DMS 273 treated with DMSO at 0.1 percent for 48 hours (cell line): ENCODE results near the gene SCGB1A1.
"Not testable (repeated sequence)": the region's sequence is repeated elsewhere in the genome, so short reads cannot be mapped to it uniquely, and the experiment has no call there.

Source experiments
- DNase-seq: peaks from one replicate; lab custom pipeline; 2025; lab: John Stamatoyannopoulos, UW

The SCGB1A1 gene, protein sequence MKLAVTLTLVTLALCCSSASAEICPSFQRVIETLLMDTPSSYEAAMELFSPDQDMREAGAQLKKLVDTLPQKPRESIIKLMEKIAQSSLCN

GRCh38 chr11:62418733-62419132, at the start of gene SCGB1A1:
Gene SCGB1A1, plus strand, starts transcription at chr11:62419033. Its CDS starts 63 bp downstream, at chr11:62419096.
- DNase-seq, result no peak

- no peak for DNase-seq
Observed at GRCh38 chr11:62370743-62371440, 47.9 kb upstream of the SCGB1A1 start.

DNA sequence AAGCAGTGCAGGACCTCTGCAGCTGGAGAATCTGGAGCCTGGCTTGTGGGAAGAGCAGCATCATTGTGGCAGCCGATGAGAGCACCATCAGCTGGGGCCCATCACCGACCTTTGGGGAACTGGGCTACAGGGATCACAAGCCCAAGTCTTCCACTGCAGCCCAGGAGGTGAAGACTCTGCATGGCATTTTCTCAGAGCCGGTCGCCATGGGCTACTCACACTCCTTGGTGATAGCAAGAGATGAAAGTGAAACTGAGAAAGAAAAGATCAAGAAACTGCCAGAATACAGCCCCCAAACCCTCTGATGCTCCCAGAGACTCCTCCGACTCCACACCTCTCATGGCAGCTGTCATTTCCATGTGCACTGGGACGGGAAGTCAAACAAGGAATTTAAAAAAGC, 46.0 kb upstream of the SCGB1A1 start:
- DNase-seq, result no peak

- DNase-seq, result no peak
Observed at GRCh38 chr11:62373464-62374119, 45.2 kb upstream of the SCGB1A1 start.

DNA sequence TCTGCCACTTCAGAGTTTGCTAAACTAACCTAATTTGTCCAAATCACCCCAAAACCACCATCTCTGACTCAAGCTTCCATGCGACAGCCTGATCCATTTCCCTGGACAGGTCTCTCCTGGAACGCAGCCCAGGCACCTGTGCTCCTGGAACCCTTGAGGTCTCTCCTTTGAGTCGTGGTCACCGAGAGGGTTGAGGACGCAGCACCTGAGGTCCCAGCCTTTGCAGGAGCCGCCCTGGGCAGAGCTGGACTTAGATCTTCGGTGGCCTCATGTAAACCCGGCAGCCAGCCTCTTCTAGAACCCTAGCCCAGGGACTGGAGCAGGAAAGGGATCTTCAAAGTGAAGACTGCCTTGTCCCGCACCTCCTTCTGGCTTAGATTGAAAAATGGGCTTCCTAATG, 44.0 kb upstream of the SCGB1A1 start:
- DNase-seq, result no peak

- DNase-seq, result not testable (repeated sequence)
Observed at GRCh38 chr11:62378459-62379063, 40.3 kb upstream of the SCGB1A1 start.

GRCh38 chr11:62379586-62379985, 39.2 kb upstream of the SCGB1A1 start:
- not testable (repeated sequence) for DNase-seq

GRCh38 chr11:62380821-62381245, 38.0 kb upstream of the SCGB1A1 start:
- peak; percentile 9 for DNase-seq

DNA sequence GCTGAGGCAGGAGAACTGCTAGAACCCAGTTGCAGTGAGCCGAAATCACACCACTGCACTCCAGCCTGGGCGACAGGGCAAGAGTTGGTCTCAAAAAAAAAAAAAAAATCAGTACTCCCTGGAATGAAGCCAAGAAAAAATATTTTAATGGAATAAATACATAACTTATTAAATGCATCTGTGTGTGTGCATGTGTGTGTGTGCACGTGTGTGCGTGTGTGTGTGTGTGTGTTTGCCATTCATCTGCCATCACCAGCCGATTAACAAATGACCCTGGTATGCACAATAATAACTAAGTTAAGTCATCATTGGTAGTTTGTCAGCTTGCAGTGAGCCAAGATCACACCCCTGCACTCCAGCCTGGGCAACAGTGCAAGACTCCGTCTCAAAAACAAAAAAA, 35.0 kb upstream of the SCGB1A1 start:
- DNase-seq, result no peak

GRCh38 chr11:62386083-62386482, 32.8 kb upstream of the SCGB1A1 start:
- DNase-seq, result not testable (repeated sequence)

DNA sequence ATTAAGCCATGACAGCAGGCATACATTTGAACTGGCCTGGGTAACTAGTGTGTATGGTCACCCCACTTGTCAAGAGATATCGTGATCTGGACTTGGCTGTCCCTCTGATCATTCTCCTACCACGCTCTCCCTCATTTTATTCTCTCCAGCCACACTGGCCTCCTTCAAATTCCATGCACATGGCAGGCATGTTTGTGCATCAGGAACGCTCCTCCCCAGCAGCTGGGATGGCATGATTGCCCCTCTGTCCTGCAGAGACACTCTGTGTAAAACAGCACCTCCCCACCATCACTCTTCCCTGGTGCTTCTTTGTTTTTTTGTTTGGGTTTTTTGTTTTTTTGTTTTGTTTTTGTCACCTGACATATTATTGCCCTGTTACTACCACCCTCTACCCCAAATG, 31.5 kb upstream of the SCGB1A1 start:
- no peak for DNase-seq

DNA sequence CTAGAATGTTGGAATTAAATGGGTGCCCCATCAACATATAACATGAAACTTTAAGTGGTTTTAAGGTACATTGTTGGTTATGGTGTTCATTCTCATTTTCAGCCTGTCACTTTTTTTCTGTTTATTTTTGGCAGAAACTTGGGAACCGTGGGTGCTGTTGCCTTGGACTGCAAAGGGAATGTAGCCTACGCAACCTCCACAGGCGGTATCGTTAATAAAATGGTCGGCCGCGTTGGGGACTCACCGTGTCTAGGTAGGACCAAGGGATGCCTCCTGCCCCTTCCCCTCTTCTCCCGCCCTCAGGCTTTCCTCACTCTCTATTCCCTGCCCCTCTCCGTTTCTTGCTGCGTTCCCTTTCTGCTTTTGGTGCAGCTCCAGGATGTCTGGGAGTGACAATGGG, 29.8 kb upstream of the SCGB1A1 start:
- DNase-seq, result no peak

GRCh38 chr11:62390237-62390636, 28.6 kb upstream of the SCGB1A1 start:
- DNase-seq, result no peak

DNA sequence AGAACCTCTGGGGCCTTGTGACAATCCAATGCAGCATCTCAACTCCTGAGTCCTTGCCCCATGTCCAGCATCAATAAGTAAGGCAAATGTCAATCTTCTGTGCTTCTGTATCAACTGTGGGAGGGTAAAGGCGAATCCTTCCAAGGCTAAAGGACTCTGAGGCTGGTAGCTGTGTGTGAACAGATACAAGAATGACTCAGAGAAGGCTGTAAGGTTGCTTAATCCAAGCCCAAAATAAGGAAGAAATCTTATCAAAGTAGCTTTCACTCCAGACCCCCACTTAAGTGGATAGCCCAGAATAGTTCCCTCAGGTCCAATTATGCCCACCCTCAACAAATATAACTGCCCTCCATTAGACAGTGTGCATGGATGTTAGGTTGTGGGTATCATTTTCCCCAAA, 28.1 kb upstream of the SCGB1A1 start:
- DNase-seq, result no peak

DNA sequence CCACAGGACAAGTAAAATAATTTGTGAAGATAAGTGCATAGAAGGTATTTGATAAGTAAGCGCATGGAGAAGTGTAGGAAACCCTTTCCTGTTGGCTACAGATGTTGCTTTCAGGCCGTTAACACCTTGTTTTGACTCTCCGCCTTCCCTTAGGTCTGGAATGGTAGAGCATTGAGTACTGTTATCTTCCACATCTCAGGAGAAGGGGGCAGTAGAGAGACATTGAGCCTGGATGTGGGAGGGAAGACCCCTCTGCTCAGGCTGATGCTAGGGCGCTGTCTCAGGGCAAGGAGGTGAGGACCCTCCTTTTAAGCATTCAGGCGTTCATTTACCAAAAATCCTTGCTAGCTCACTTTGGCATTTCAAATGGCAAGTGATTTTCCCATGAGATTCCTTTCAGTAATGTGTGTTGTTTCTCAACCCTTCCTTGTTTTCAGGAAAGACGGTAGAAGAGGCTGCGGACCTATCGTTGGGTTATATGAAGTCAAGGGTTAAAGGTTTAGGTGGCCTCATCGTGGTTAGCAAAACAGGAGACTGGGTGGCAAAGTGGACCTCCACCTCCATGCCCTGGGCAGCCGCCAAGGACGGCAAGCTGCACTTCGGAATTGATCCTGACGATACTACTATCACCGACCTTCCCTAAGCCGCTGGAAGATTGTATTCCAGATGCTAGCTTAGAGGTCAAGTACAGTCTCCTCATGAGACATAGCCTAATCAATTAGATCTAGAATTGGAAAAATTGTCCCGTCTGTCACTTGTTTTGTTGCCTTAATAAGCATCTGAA, 27.0 kb upstream of the SCGB1A1 start:
- DNase-seq, result no peak

GRCh38 chr11:62392506-62392905, 26.3 kb upstream of the SCGB1A1 start:
- no peak for DNase-seq

GRCh38 chr11:62393061-62393611, 25.7 kb upstream of the SCGB1A1 start:
- no peak for DNase-seq

- DNase-seq, result no peak
Observed at GRCh38 chr11:62393735-62394134, 25.1 kb upstream of the SCGB1A1 start.

GRCh38 chr11:62394825-62395538, 23.9 kb upstream of the SCGB1A1 start:
- peak; percentile 58 for DNase-seq

- DNase-seq, result no peak
Observed at GRCh38 chr11:62395885-62396551, 22.8 kb upstream of the SCGB1A1 start.
